Umbilical cord (tissue), 2 donors: Measurements from ENCODE around the gene TNFRSF21. TPM values are rescaled to one million over a fixed set of nuclear protein-coding genes. Genes with fewer than 3 reads are reported as not detected.
"Not testable (repeated sequence)": the region's sequence is repeated elsewhere in the genome, so short reads cannot be mapped to it uniquely, and the experiment has no call there.

Experiments
- DNase-seq: peaks from one replicate; pipeline ENCODE4 v3.0.0-alpha.2; 2015; ENCODE audit warnings: low spot score
- total RNA-seq: library from RNA; depleted of rRNA; stranded (reverse); fragments of >200 nt; gene quantifications from one replicate; pipeline ENCODE4 v1.2.3, GENCODE V29; 2014; ENCODE audit warnings: low replicate concordance; ENCODE audit not compliant: insufficient read depth

Gene TNFRSF21
- total RNA-seq, 1 donor from 2014 or later: 13.0 TPM

- no peak for DNase-seq
Measured at GRCh38 chr6:47288267-47289090, 21.2 kb downstream of the TNFRSF21 start.

- no peak for DNase-seq
Measured at GRCh38 chr6:47286301-47286700, 23.4 kb downstream of the TNFRSF21 start.

GRCh38 chr6:47283993-47284392, 25.7 kb downstream of the TNFRSF21 start:
- no peak for DNase-seq

- DNase-seq: peak; percentile 23
Measured at GRCh38 chr6:47278545-47278944, 31.2 kb downstream of the TNFRSF21 start.

DNA sequence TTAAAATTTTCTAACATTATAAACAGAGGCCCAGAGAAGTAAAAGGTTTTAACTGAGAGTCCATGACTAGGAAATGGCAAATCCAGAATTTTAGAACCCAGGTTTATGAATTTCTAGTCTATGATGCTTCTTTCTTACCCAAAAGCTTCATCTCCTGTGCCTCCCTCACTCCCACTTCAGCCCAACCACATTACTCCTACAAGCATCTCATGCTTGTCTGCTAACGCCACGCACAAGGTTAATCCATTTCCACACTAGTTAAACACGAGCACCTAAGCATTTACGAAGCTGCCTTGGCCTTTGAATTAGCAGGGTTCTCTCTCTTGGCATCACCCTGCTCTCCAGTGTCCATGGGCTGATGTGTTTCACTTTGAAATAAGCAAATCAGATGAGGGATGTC, 32.0 kb downstream of the TNFRSF21 start:
- no peak for DNase-seq

DNA sequence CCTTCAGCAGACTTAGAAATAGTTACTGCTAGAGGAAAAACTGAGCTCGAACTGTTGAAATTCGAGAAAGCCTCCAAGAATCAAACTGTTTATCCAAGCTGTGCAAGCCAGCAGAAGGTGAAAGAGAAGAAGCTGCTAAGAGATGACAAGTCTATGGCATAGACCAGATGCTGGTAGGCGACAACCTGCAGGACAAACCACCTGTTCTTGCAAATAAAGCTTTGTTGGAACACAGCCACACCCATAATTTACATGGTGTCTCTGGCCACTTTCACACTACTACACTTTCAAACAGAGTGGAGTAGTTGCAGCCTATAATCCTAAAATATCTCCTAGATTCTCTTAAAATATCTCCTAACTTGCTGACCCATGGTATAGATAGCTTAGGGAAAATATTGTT, 33.3 kb downstream of the TNFRSF21 start:
- DNase-seq: no peak

GRCh38 chr6:47275640-47276039, 34.1 kb downstream of the TNFRSF21 start:
- no peak for DNase-seq

GRCh38 chr6:47275132-47275531, 34.6 kb downstream of the TNFRSF21 start:
- DNase-seq: not testable (repeated sequence)

GRCh38 chr6:47268572-47269187, 41.0 kb downstream of the TNFRSF21 start:
- DNase-seq: no peak

GRCh38 chr6:47267301-47267700, 42.4 kb downstream of the TNFRSF21 start:
- no peak for DNase-seq

GRCh38 chr6:47265971-47266370, 43.7 kb downstream of the TNFRSF21 start:
- no peak for DNase-seq

DNA sequence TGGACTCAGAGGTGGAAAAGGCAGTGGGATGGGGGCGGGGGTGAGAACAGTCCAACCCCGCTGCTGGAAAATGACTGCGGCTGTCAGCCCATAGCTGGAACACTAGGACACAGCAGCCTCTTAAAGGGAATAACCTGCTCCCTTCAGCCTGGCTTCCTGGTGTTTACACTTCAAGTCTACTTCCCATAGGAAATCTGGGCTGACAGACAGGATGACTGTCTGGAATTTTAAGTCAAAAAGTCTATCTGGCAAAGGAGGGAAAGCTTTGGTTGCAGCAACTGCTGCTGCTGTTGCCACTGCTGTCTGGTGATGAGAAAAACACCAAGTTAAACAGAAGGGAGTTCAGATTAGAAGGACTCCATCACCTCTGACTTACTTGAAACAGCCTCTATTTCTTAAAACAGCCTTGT, 44.9 kb downstream of the TNFRSF21 start:
- peak; percentile 33 for DNase-seq

DNA sequence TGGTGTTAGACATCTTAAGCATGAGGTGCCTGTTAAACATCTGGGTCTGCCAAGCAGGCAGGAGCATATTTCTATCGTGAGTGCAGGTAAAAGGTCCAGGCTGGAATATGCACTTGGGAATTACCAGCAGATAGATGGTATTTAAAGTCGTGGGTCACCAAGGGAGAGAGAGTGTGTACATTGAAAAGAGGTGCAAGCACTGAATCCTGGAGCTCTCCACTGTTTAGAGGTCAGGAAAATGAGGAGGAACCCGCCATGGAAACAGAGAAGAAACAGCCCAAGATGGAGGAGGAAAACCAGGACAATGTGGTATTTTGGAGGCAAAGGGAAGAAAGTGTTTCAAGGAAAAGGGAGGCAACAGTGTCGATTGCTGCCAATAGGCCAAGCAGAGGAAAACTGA, 46.4 kb downstream of the TNFRSF21 start:
- no peak for DNase-seq

GRCh38 chr6:47262231-47262630, 47.5 kb downstream of the TNFRSF21 start:
- no peak for DNase-seq

GRCh38 chr6:47261191-47261590, 48.5 kb downstream of the TNFRSF21 start:
- DNase-seq: no peak

- no peak for DNase-seq
Measured at GRCh38 chr6:47260021-47260420, 49.7 kb downstream of the TNFRSF21 start.

GRCh38 chr6:47258724-47259347, 50.9 kb downstream of the TNFRSF21 start:
- no peak for DNase-seq

DNA sequence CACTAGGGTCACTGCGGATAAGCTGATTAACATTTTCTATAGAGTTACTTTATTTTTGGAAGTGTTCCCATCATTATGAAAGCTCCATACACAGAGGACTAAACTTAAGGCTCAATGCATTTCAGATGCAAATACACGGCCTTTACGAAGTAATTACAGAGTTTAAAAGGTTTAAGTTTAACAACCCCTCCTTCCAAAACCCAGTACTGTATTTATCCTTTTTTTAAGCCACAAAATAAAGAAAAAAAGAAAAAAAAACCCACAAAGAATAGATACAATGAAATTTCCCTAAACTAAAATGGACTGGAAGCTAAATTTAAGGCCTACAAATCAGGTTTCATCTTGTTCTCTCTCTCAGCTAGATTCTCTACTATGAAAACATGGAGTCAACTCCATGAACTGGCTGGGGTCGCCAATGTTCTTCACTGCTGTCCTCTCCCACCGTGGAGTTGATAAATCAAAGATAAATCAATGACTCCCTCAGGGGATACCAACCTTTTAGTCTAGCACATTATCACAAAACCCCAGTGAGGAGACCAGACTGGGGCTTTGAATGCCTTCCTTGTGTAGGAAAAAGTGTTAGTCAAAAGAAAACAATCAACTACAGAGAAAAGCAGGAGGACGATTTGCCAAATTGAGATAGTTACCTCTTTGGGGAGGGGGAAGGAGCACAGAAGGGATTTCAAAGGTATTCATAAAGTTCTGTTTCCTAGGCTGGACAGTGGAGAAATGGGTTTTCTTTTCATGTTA, 52.5 kb downstream of the TNFRSF21 start:
- DNase-seq: no peak

DNA sequence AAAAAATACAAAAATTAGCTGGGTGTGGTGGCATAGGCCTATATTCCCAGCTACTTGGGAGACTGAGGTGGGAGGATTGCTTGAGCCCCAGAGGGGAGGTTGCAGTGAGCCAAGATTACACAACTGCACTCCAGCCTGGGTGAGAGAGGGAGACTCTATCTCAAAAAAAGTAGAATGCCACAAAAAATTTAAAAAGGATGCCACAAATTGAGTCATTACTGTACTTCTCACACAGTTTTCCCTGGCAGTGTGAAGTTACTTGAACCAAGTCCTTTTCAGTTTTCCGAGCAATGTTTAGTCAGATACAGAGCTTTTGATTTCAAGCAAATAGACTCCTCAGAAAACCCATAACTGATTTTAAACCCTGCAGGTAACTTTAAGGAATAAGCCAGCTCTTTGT, 53.3 kb downstream of the TNFRSF21 start:
- no peak for DNase-seq

- DNase-seq: no peak
Measured at GRCh38 chr6:47254906-47255305, 54.8 kb downstream of the TNFRSF21 start.

DNA sequence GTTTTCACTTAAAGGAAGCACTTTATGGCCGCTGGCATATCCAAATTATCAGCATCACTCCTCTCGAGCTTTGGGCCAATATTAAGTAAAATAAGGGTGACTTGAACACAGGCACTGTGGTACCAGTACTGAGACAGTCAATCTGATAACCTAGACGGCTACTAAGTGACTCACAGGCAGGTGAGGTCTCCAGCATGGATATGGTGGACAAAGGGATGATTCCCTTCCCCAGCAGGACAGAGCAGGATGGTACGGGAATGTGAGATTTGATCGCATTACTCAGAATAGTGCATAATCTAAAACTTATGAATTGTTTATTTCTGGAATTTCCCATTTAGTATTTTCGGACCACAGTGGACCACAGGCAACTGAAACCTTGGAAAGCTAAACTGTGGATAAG, 55.7 kb downstream of the TNFRSF21 start:
- no peak for DNase-seq

- DNase-seq: no peak
Measured at GRCh38 chr6:47253136-47253535, 56.6 kb downstream of the TNFRSF21 start.
